Measurements from ENCODE around the gene P2RX7.
"Not testable (repeated sequence)": the region's sequence is repeated elsewhere in the genome, so short reads cannot be mapped to it uniquely, and the experiment has no call there.

P2RX7 gene

GRCh38 chr12:121170611-121171260 lies 38.1 kb downstream of the P2RX7 start:
- DNase-seq (ENCODE audit: low read depth, low spot score), result no peak

- no peak for DNase-seq (ENCODE audit: low read depth, low spot score)
Measured at GRCh38 chr12:121172145-121172544, 39.5 kb downstream of the P2RX7 start.

GRCh38 chr12:121175383-121176119 lies 42.9 kb downstream of the P2RX7 start:
- no peak for DNase-seq (ENCODE audit: low read depth, low spot score)

- no peak for DNase-seq (ENCODE audit: low read depth, low spot score)
Measured at GRCh38 chr12:121176826-121177529, 44.3 kb downstream of the P2RX7 start.

GRCh38 chr12:121181181-121181580 lies 48.5 kb downstream of the P2RX7 start:
- DNase-seq (ENCODE audit: low read depth, low spot score), result no peak

- no peak for DNase-seq (ENCODE audit: low read depth, low spot score)
Measured at GRCh38 chr12:121182222-121182893, 49.7 kb downstream of the P2RX7 start.

- DNase-seq (ENCODE audit: low read depth, low spot score), result peak; percentile 34
Measured at GRCh38 chr12:121184425-121184824, 51.7 kb downstream of the P2RX7 start.

- DNase-seq (ENCODE audit: low read depth, low spot score), result no peak
Measured at GRCh38 chr12:121184984-121185889, 52.6 kb downstream of the P2RX7 start.

- DNase-seq (ENCODE audit: low read depth, low spot score), result no peak
Measured at GRCh38 chr12:121186826-121187225, 54.1 kb downstream of the P2RX7 start.

- DNase-seq (ENCODE audit: low read depth, low spot score), result no peak
Measured at GRCh38 chr12:121187501-121187900, 54.8 kb downstream of the P2RX7 start.

GRCh38 chr12:121188227-121188626 lies 55.6 kb downstream of the P2RX7 start:
- no peak for DNase-seq (ENCODE audit: low read depth, low spot score)

GRCh38 chr12:121189131-121189530 lies 56.5 kb downstream of the P2RX7 start:
- no peak for DNase-seq (ENCODE audit: low read depth, low spot score)

GRCh38 chr12:121189619-121190155 lies 57.0 kb downstream of the P2RX7 start:
- no peak for DNase-seq (ENCODE audit: low read depth, low spot score)

- DNase-seq (ENCODE audit: low read depth, low spot score), result peak; percentile 13
Measured at GRCh38 chr12:121190523-121191031, 57.9 kb downstream of the P2RX7 start.

- DNase-seq (ENCODE audit: low read depth, low spot score), result no peak
Measured at GRCh38 chr12:121191151-121191550, 58.5 kb downstream of the P2RX7 start.

- DNase-seq (ENCODE audit: low read depth, low spot score), result no peak
Measured at GRCh38 chr12:121196902-121197301, 64.2 kb downstream of the P2RX7 start.

- no peak for DNase-seq (ENCODE audit: low read depth, low spot score)
Measured at GRCh38 chr12:121198949-121199348, 66.3 kb downstream of the P2RX7 start.

- not testable (repeated sequence) for DNase-seq (ENCODE audit: low read depth, low spot score)
Measured at GRCh38 chr12:121201140-121201539, 68.5 kb downstream of the P2RX7 start.

- DNase-seq (ENCODE audit: low read depth, low spot score), result no peak
Measured at GRCh38 chr12:121202407-121203355, 70.0 kb downstream of the P2RX7 start.
